ENCODE results near the gene DAO. TPM values are rescaled to one million over a fixed set of nuclear protein-coding genes. Genes with fewer than 3 reads are reported as not detected.

DAO gene
- polyA plus RNA-seq, 1 of the 3 experiments (the other 2 are of a cell fraction), result not detected

GRCh38 chr12:108912361-108912760 is 32.5 kb downstream of the DAO start:
- ChIA-PET POLR2A (no interaction called here), CTCF (interaction anchor here (1.0 to 2.0 kb wide), 2 partner anchors 21 to 38 kb away, joined by 3 to 6 read pairs; no protein-coding TSS in a partner anchor)
- H3K27ac ChIP-seq (ENCODE audit: low read depth in 2 of 2, low read length in 1 of 2), result no peak overlapping the region
- H2AFZ ChIP-seq (ENCODE audit: low read depth), result no peak overlapping the region
- H3K9me3 ChIP-seq, result no peaks in the 10 kb centered on the region
- H3K4me2 ChIP-seq, result no peak overlapping the region
- no peak overlapping the region for H3K9ac ChIP-seq
- no peaks in the 10 kb centered on the region for H3K36me3 ChIP-seq (replicated peaks in 1 of 2; ENCODE audit: control insufficient read depth in 1 of 2, insufficient read depth in 2 of 2, low read length in 1 of 2)
- TF ChIP-seq ZBTB33 (IDR thresholded peaks at IDR 0.05; ENCODE audit: borderline replicate concordance, low read depth), result no peak
- no peak for TF ChIP-seq SIN3A (IDR thresholded peaks at IDR 0.05; ENCODE audit: borderline replicate concordance, low read depth, low read length)
- no peak for TF ChIP-seq CHD2 (IDR thresholded peaks at IDR 0.05; ENCODE audit: low read length, partially characterized antibody)
- TF ChIP-seq GATA2 (CRISPR knock-in tag; IDR thresholded peaks at IDR 0.05), result no peak
- no peak for TF ChIP-seq MXI1 (IDR thresholded peaks at IDR 0.05; ENCODE audit: low read depth, low read length)
- no peak for TF ChIP-seq RXRA (IDR thresholded peaks at IDR 0.05; ENCODE audit: borderline replicate concordance, low read depth)
- TF ChIP-seq ELF1 (IDR thresholded peaks at IDR 0.05), result no peak
- TF ChIP-seq TEAD4 (IDR thresholded peaks at IDR 0.05; ENCODE audit: borderline replicate concordance, insufficient read depth), result no peak
- TF ChIP-seq NFIC (IDR thresholded peaks at IDR 0.05; ENCODE audit: borderline replicate concordance), result no peak
- no peak for TF ChIP-seq JUND (IDR thresholded peaks at IDR 0.05)
- no peak for TF ChIP-seq FOXJ3 (CRISPR knock-in tag; IDR thresholded peaks at IDR 0.05)
- 80% methylated on average over 1 of the region's 9 CpGs for WGBS (ENCODE audit: low lambda C conversion rate)
- DNase-seq, result no peak
- H4K20me1 ChIP-seq (ENCODE audit: insufficient read depth), result no peaks in the 10 kb centered on the region
- no peaks in the 10 kb centered on the region for H3K27me3 ChIP-seq (ENCODE audit: insufficient read depth)
- H3K4me3 ChIP-seq (ENCODE audit: low read depth in 2 of 2, low read length in 1 of 2), result no peak overlapping the region
- H3F3A ChIP-seq (replicated peaks; ENCODE audit: insufficient read depth), result no peaks in the 10 kb centered on the region
- H3K9me2 ChIP-seq, result no peaks in the 10 kb centered on the region
- H3K79me2 ChIP-seq (ENCODE audit: insufficient read depth), result no peaks in the 10 kb centered on the region
- no peaks in the 10 kb centered on the region for H3K4me1 ChIP-seq (ENCODE audit: control insufficient read depth in 1 of 2, insufficient read depth in 2 of 2, low read depth in 1 of 2, low read length in 1 of 2)

DNA sequence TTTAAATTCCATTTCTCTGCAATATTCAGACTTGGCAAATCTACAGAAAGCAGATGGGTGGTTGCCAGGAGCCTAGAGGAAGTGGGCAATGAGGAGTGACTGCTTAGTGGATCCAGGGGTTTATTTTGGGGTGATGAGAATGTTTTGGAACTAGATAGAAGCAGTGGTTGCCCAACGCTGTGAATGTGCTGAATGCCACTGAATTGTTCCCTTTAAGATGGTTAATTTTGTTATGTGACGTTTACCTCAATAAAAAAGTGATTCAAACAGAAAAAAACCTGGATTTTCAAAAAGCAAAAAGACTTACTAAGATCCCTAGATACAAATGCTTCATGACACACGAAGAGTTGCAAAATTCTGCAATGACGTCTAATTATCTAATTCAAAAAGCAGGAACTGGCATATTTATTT is 34.2 kb downstream of the DAO start:
- H3K4me1 ChIP-seq (ENCODE audit: control insufficient read depth in 1 of 2, insufficient read depth in 2 of 2, low read depth in 1 of 2, low read length in 1 of 2), result no peaks in the 10 kb centered on the region
- 53% methylated on average over 4 of the region's 4 CpGs for WGBS (ENCODE audit: low lambda C conversion rate)
- H3K9me2 ChIP-seq, result no peaks in the 10 kb centered on the region
- POLR2A ChIA-PET, result no interaction called here
- no peak overlapping the region for H3K27ac ChIP-seq (ENCODE audit: low read depth in 2 of 2, low read length in 1 of 2)
- no peak overlapping the region for H3K9ac ChIP-seq
- H3K36me3 ChIP-seq (replicated peaks in 1 of 2; ENCODE audit: control insufficient read depth in 1 of 2, insufficient read depth in 2 of 2, low read length in 1 of 2), result no peaks in the 10 kb centered on the region
- no peak overlapping the region for H3K4me2 ChIP-seq
- H3F3A ChIP-seq (replicated peaks; ENCODE audit: insufficient read depth), result no peaks in the 10 kb centered on the region
- H3K79me2 ChIP-seq (ENCODE audit: insufficient read depth), result no peaks in the 10 kb centered on the region
- H3K27me3 ChIP-seq (ENCODE audit: insufficient read depth), result no peaks in the 10 kb centered on the region
- no peak overlapping the region for H3K4me3 ChIP-seq (ENCODE audit: low read depth in 2 of 2, low read length in 1 of 2)
- no peak for DNase-seq
- H3K9me3 ChIP-seq, result no peaks in the 10 kb centered on the region
- H2AFZ ChIP-seq (ENCODE audit: low read depth), result no peak overlapping the region
- CTCF ChIA-PET, result no interaction called here
- H4K20me1 ChIP-seq (ENCODE audit: insufficient read depth), result no peaks in the 10 kb centered on the region
- TF ChIP-seq REST (IDR thresholded peaks at IDR 0.05; ENCODE audit: low read depth, low read length) (no peak), RFX5 (IDR thresholded peaks at IDR 0.05; ENCODE audit: low read length) (no peak), USF1 (IDR thresholded peaks at IDR 0.05; ENCODE audit: borderline replicate concordance, low read depth) (no peak), GATA2 (CRISPR knock-in tag; IDR thresholded peaks at IDR 0.05) (no peak), MEF2A (IDR thresholded peaks at IDR 0.05; ENCODE audit: borderline replicate concordance, low read depth) (no peak), FOXM1 (IDR thresholded peaks at IDR 0.05; ENCODE audit: low read depth) (no peak), EP300 (IDR thresholded peaks at IDR 0.05; ENCODE audit: borderline replicate concordance in 1 of 2, low read depth in 1 of 2, low read length in 1 of 2) (no peak), FOSL2 (IDR thresholded peaks at IDR 0.05; ENCODE audit: borderline replicate concordance, low read depth) (no peak), RAD21 (IDR thresholded peaks at IDR 0.05; ENCODE audit: low read length) (no peak), NRF1 (IDR thresholded peaks at IDR 0.05; ENCODE audit: low read depth, low read length) (no peak), EZH2phosphoT487 (IDR thresholded peaks at IDR 0.05; ENCODE audit: borderline replicate concordance, low read depth) (no peak)
- TF ChIP-seq, protein P1, sequence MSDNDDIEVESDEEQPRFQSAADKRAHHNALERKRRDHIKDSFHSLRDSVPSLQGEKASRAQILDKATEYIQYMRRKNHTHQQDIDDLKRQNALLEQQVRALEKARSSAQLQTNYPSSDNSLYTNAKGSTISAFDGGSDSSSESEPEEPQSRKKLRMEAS (IDR thresholded peaks at IDR 0.05; ENCODE audit: low read depth), result no peak
- TF ChIP-seq, protein P2, sequence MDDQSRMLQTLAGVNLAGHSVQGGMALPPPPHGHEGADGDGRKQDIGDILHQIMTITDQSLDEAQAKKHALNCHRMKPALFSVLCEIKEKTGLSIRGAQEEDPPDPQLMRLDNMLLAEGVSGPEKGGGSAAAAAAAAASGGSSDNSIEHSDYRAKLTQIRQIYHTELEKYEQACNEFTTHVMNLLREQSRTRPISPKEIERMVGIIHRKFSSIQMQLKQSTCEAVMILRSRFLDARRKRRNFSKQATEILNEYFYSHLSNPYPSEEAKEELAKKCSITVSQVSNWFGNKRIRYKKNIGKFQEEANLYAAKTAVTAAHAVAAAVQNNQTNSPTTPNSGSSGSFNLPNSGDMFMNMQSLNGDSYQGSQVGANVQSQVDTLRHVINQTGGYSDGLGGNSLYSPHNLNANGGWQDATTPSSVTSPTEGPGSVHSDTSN (IDR thresholded peaks at IDR 0.05), result no peak
